SK-N-SH (cell line): Measurements from ENCODE around the gene ZNF774. TPM values are rescaled to one million over a fixed set of nuclear protein-coding genes. Genes with fewer than 3 reads are reported as not detected.

ENCODE experiments used
- CTCF ChIA-PET: fragments of 300-600, 350-600 bp; formaldehyde crosslinking; extraction: SDS; loops from one replicate; lab custom pipeline; 2021; lab: Yijun Ruan, JAX
- POLR2A ChIA-PET: fragments of 350-600 bp; sonication (Branson Sonifier 250); formaldehyde crosslinking; extraction: SDS; loops from one replicate; lab custom pipeline; 2020; ENCODE audit warnings: antibody characterized with exemption, inconsistent platforms; lab: Yijun Ruan, JAX
- DNase-seq: peaks from one replicate; pipeline ENCODE4 v3.0.0; 2012
- H2AFZ ChIP-seq: fragments of 200-600 bp; sonication (generic); 2 replicates; pipeline ENCODE4 v1.8.1; 2016; ENCODE audit warnings: antibody characterized with exemption, mild to moderate bottlenecking, low read depth
- H3F3A ChIP-seq: fragments of 200-600 bp; sonication (generic); replicated peaks from 2 replicates; pipeline ENCODE3; 2016; ENCODE audit warnings: antibody characterized with exemption, mild to moderate bottlenecking; ENCODE audit not compliant: insufficient read depth
- H3K27ac ChIP-seq, 2 experiments: fragments of 200-500 bp in 1 of 2; fragments of 200-600 bp in 1 of 2; sonication (Bioruptor generic) in 1 of 2; sonication (generic), shearing (Covaris generic) in 1 of 2; 2 replicates each; pipeline versions ENCODE4 v1.5.1 to v1.6.1; 2014 to 2016; ENCODE audit warnings: low read depth in 2 of 2, inconsistent platforms in 1 of 2, low read length in 1 of 2, mild to moderate bottlenecking in 1 of 2, mixed read lengths in 1 of 2
- H3K27me3 ChIP-seq: fragments of 200-600 bp; sonication (generic), shearing (Covaris generic); 2 replicates; pipeline ENCODE4 v1.6.1; 2016; ENCODE audit warnings: mixed run types; ENCODE audit not compliant: insufficient read depth
- H3K36me3 ChIP-seq, 2 experiments: fragments of 200-500 bp in 1 of 2; fragments of 200-600 bp in 1 of 2; sonication (Bioruptor generic) in 1 of 2; sonication (generic) in 1 of 2; replicated peaks in 1 of 2; 2 replicates each; pipeline versions ENCODE3 to v1.5.1; 2014 to 2016; ENCODE audit warnings: low read length in 1 of 2, mild to moderate bottlenecking in 1 of 2; ENCODE audit not compliant: insufficient read depth in 2 of 2, control insufficient read depth in 1 of 2
- H3K4me1 ChIP-seq, 2 experiments: fragments of 200-500 bp in 1 of 2; fragments of 200-600 bp in 1 of 2; sonication (Bioruptor generic) in 1 of 2; sonication (generic), shearing (Covaris generic) in 1 of 2; 2 replicates each; pipeline versions ENCODE4 v1.5.1 to v1.6.1; 2014 to 2016; ENCODE audit warnings: low read depth in 1 of 2, low read length in 1 of 2, mixed run types in 1 of 2; ENCODE audit not compliant: insufficient read depth in 2 of 2, control insufficient read depth in 1 of 2
- H3K4me2 ChIP-seq: fragments of 200-600 bp; sonication (generic), shearing (Covaris generic); 2 replicates; pipeline ENCODE4 v1.6.1; 2017; ENCODE audit warnings: mixed run types
- H3K4me3 ChIP-seq, 2 experiments: fragments of 200-500 bp in 1 of 2; fragments of 200-600 bp in 1 of 2; sonication (Bioruptor generic) in 1 of 2; sonication (generic), shearing (Covaris generic) in 1 of 2; 2 replicates each; pipeline versions ENCODE4 v1.5.1 to v1.8.1; 2014 to 2016; ENCODE audit warnings: low read depth in 2 of 2, inconsistent platforms in 1 of 2, low read length in 1 of 2, mild to moderate bottlenecking in 1 of 2, mixed read lengths in 1 of 2, moderate library complexity in 1 of 2
- H3K79me2 ChIP-seq: fragments of 200-600 bp; sonication (generic); 2 replicates; pipeline ENCODE4 v1.8.1; 2017; ENCODE audit warnings: mild to moderate bottlenecking; ENCODE audit not compliant: insufficient read depth
- H3K9ac ChIP-seq: fragments of 200-600 bp; sonication (generic); 2 replicates; pipeline ENCODE4 v1.6.1; 2017; ENCODE audit warnings: mixed run types
- H3K9me2 ChIP-seq: fragments of 200-600 bp; sonication (generic); 2 replicates; pipeline ENCODE4 v1.6.1; 2017; ENCODE audit warnings: mixed run types
- H3K9me3 ChIP-seq: fragments of 200-600 bp; sonication (generic); 2 replicates; pipeline ENCODE4 v1.6.1; 2017; ENCODE audit warnings: mixed run types, mild to moderate bottlenecking, moderate library complexity
- H4K20me1 ChIP-seq: fragments of 200-600 bp; sonication (generic); 2 replicates; pipeline ENCODE4 v1.6.1; 2017; ENCODE audit warnings: mild to moderate bottlenecking, mixed run types; ENCODE audit not compliant: insufficient read depth
- CHD2 ChIP-seq: fragments of 150-350 bp; IDR thresholded peaks from 2 replicates; pipeline ENCODE4 v1.6.1; 2018; ENCODE audit warnings: low read length; ENCODE audit not compliant: partially characterized antibody
- FOSL2 ChIP-seq: IDR thresholded peaks from 2 replicates; pipeline ENCODE4 v1.4.0; 2012; ENCODE audit warnings: low read depth, mild to moderate bottlenecking, moderate library complexity, borderline replicate concordance
- MXI1 ChIP-seq: IDR thresholded peaks from 2 replicates; pipeline ENCODE4 v1.6.1; 2012; ENCODE audit warnings: mild to moderate bottlenecking, low read depth, low read length, improper control_type of control experiment
- NRF1 ChIP-seq: IDR thresholded peaks from 2 replicates; pipeline ENCODE4 v1.6.1; 2012; ENCODE audit warnings: low read depth, mild to moderate bottlenecking, low read length
- POLR2AphosphoS5 ChIP-seq: IDR thresholded peaks from 2 replicates; pipeline ENCODE4 v1.6.1; 2012; ENCODE audit warnings: low read depth, low read length
- RAD21 ChIP-seq: IDR thresholded peaks from 2 replicates; pipeline ENCODE4 v1.6.1; 2012; ENCODE audit warnings: mild to moderate bottlenecking, low read length
- RCOR1 ChIP-seq: fragments of 150-350 bp; IDR thresholded peaks from 2 replicates; pipeline ENCODE4 v1.6.1; 2017; ENCODE audit warnings: antibody characterized with exemption, low read length
- RFX5 ChIP-seq: IDR thresholded peaks from 2 replicates; pipeline ENCODE4 v1.6.1; 2012; ENCODE audit warnings: mild to moderate bottlenecking, improper control_type of control experiment, low read length
- RXRA ChIP-seq: IDR thresholded peaks from 2 replicates; pipeline ENCODE4 v1.4.0; 2012; ENCODE audit warnings: low read depth, mild to moderate bottlenecking, borderline replicate concordance
- SIN3A ChIP-seq: IDR thresholded peaks from 2 replicates; pipeline ENCODE4 v1.6.1; 2012; ENCODE audit warnings: low read depth, mild to moderate bottlenecking, low read length, moderate library complexity, borderline replicate concordance
- TCF12 ChIP-seq: IDR thresholded peaks from 2 replicates; pipeline ENCODE4 v1.4.0; 2012
- TEAD4 ChIP-seq: IDR thresholded peaks from 2 replicates; pipeline ENCODE4 v1.4.0; 2012; ENCODE audit warnings: mild to moderate bottlenecking, borderline replicate concordance; ENCODE audit not compliant: insufficient read depth
- YY1 ChIP-seq: IDR thresholded peaks from 2 replicates; pipeline ENCODE4 v1.4.0; 2012; ENCODE audit warnings: low read depth, mild to moderate bottlenecking
- WGBS: methylation state at CpG from one replicate; pipeline ENCODE4 v1.1.6; 2017; ENCODE audit warnings: low lambda C conversion rate; 5-methylcytosine and 5-hydroxymethylcytosine counted together
- polyA plus RNA-seq, 3 experiments: library from polyadenylated mRNA; depleted of rRNA; stranded (reverse); fragments of >200 nt; gene quantifications; 2 replicates each; pipeline ENCODE4 v1.2.3, GENCODE V29; 2012
- TF ChIP-seq, protein P1 (sequence below): IDR thresholded peaks from 2 replicates; pipeline ENCODE4 v1.4.0; 2012; ENCODE audit warnings: low read depth, borderline replicate concordance
- TF ChIP-seq, protein P2 (sequence below): fragments of 150-350 bp; IDR thresholded peaks from 2 replicates; pipeline ENCODE4 v1.6.1; 2016; ENCODE audit warnings: mild to moderate bottlenecking, low read depth, low read length
- TF ChIP-seq, protein P3 (sequence below): IDR thresholded peaks from 2 replicates; pipeline ENCODE4 v1.4.0; 2012; ENCODE audit warnings: low read depth
- TF ChIP-seq, protein P4 (sequence below): IDR thresholded peaks from 2 replicates; pipeline ENCODE4 v1.4.0; 2012; ENCODE audit warnings: low read depth, borderline replicate concordance

Gene ZNF774
- polyA plus RNA-seq, 1 of the 3 experiments (the other 2 are of a cell fraction) = 1.8 TPM

DNA sequence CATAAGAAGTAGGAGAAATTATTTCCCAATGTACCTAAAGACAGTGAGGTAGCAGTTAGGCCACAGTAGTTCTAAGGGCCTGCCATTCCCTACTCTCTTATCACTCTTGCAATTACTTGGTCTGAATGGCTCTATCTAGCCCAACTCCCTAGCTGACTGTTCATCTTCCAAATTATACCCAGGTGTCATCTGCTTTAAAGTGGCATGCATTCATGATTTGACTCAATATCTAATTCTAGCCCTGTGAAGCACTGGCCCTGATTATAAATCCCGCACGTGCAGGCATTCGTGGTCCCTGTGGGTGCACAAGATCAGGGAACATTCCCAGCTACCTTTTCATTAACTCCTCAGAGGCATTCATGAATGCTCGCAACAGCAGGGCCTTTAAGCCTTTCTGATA is 43.1 kb upstream of the ZNF774 start:
- Histone ChIP-seq H3K4me3 (no peak overlapping the region), H3K36me3 (no peaks in the 10 kb centered on the region), H3K27ac (no peak overlapping the region), H3K4me1 (no peaks in the 10 kb centered on the region), H3K9ac (no peak overlapping the region), H3F3A (no peaks in the 10 kb centered on the region), H2AFZ (no peak overlapping the region), H3K4me2 (no peak overlapping the region), H3K9me3 (no peaks in the 10 kb centered on the region), H3K9me2 (no peaks in the 10 kb centered on the region), H4K20me1 (no peaks in the 10 kb centered on the region), H3K27me3 (no peaks in the 10 kb centered on the region), H3K79me2 (no peaks in the 10 kb centered on the region)
- CTCF ChIA-PET = interaction anchor here (0.6 to 6.1 kb wide), 3 partner anchors 8 to 173 kb away, joined by 5 to 41 read pairs (median 5); no protein-coding TSS in a partner anchor
- DNase-seq = no peak
- 96% methylated on average over 4 of the region's 4 CpGs for WGBS
- TF ChIP-seq RFX5 (no peak), RCOR1 (no peak), SIN3A (no peak), MXI1 (no peak), TEAD4 (no peak), POLR2AphosphoS5 (no peak), CHD2 (no peak), NRF1 (no peak), RXRA (no peak), YY1 (no peak), FOSL2 (no peak)
- TF ChIP-seq, protein P1, sequence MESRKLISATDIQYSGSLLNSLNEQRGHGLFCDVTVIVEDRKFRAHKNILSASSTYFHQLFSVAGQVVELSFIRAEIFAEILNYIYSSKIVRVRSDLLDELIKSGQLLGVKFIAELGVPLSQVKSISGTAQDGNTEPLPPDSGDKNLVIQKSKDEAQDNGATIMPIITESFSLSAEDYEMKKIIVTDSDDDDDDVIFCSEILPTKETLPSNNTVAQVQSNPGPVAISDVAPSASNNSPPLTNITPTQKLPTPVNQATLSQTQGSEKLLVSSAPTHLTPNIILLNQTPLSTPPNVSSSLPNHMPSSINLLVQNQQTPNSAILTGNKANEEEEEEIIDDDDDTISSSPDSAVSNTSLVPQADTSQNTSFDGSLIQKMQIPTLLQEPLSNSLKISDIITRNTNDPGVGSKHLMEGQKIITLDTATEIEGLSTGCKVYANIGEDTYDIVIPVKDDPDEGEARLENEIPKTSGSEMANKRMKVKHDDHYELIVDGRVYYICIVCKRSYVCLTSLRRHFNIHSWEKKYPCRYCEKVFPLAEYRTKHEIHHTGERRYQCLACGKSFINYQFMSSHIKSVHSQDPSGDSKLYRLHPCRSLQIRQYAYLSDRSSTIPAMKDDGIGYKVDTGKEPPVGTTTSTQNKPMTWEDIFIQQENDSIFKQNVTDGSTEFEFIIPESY = no peak
- TF ChIP-seq, protein P2, sequence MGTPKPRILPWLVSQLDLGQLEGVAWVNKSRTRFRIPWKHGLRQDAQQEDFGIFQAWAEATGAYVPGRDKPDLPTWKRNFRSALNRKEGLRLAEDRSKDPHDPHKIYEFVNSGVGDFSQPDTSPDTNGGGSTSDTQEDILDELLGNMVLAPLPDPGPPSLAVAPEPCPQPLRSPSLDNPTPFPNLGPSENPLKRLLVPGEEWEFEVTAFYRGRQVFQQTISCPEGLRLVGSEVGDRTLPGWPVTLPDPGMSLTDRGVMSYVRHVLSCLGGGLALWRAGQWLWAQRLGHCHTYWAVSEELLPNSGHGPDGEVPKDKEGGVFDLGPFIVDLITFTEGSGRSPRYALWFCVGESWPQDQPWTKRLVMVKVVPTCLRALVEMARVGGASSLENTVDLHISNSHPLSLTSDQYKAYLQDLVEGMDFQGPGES = no peak
- POLR2A ChIA-PET = no interaction called here

DNA sequence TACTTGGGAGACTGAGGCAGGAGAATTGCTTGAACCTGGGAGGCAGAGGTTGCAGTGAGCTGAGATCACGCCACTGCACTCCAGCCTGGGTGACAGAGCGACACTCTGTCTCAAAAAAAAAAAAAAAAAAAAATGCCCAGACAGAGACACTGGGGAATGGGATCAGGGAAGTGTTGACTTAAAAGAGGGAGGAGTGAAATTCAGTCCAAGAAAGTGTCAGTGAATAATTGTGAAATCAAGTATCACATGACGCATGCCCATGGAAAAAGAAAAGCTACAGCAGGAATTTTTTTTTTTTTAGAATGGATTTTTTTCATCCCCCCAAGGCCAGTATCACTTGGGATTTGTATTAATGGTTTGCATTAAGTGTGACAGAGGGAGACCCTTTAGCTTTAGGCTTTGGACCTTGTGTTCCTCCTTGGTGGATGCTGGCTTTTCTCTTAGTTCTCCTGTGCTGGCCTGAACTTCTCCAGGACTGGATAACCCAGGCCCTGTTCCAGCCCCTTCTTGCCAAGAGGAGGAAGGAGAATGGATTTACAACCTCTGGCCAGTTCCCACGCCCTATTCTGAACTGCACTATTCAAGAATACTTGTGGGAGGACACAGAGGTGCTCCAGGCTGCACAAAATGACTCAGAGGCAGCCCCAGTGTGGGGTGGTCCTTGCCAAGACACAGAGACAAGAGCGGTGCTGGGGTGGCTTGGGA is 36.7 kb upstream of the ZNF774 start:
- no peaks in the 10 kb centered on the region for H3K36me3 ChIP-seq
- ChIA-PET CTCF (interaction anchor here (1.0 to 2.2 kb wide), 2 partner anchors 29 to 166 kb away, joined by 3 to 15 read pairs; no protein-coding TSS in a partner anchor), POLR2A (interaction anchor here (0.7 kb wide), 1 partner anchor 112 kb away, joined by 6 read pairs; no protein-coding TSS in a partner anchor)
- DNase-seq = no peak
- H3K4me3 ChIP-seq = no peak overlapping the region
- TF ChIP-seq, protein P3, sequence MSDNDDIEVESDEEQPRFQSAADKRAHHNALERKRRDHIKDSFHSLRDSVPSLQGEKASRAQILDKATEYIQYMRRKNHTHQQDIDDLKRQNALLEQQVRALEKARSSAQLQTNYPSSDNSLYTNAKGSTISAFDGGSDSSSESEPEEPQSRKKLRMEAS = no peak
- no peak for TF ChIP-seq TCF12
- no peak for TF ChIP-seq RAD21
- TF ChIP-seq TEAD4 = no peak
- TF ChIP-seq POLR2AphosphoS5 = no peak
- TF ChIP-seq, protein P4, sequence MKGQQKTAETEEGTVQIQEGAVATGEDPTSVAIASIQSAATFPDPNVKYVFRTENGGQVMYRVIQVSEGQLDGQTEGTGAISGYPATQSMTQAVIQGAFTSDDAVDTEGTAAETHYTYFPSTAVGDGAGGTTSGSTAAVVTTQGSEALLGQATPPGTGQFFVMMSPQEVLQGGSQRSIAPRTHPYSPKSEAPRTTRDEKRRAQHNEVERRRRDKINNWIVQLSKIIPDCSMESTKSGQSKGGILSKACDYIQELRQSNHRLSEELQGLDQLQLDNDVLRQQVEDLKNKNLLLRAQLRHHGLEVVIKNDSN = no peak
- H3K9me2 ChIP-seq = no peaks in the 10 kb centered on the region
- H3F3A ChIP-seq = no peaks in the 10 kb centered on the region
- H3K4me2 ChIP-seq = no peak overlapping the region
- H2AFZ ChIP-seq = no peak overlapping the region
- 89% methylated on average over 5 of the region's 5 CpGs for WGBS
- no peaks in the 10 kb centered on the region for H4K20me1 ChIP-seq
- peaks cover 0 to 2% of the 10 kb centered on the region in 2 experiments; a peak in 1 of 4 replicates for H3K4me1 ChIP-seq
- H3K27ac ChIP-seq = no peak overlapping the region
- no peak overlapping the region for H3K9ac ChIP-seq
- H3K27me3 ChIP-seq = no peaks in the 10 kb centered on the region
- no peaks in the 10 kb centered on the region for H3K9me3 ChIP-seq
- H3K79me2 ChIP-seq = no peaks in the 10 kb centered on the region
